NCI-H2107 treated with DMSO at 0.1 percent for 48 hours (cell line): ENCODE data around the gene VEGFB.

Experiments used
- DNase-seq: peaks from one replicate; lab custom pipeline; 2025; ENCODE audit not compliant: unreplicated experiment; lab: John Stamatoyannopoulos, UW

Gene VEGFB

GRCh38 chr11:64210301-64211020 lies 23.9 kb upstream of the VEGFB start:
- no peak for DNase-seq

- DNase-seq = no peak
Observed at GRCh38 chr11:64211181-64211872, 23.1 kb upstream of the VEGFB start.

DNA sequence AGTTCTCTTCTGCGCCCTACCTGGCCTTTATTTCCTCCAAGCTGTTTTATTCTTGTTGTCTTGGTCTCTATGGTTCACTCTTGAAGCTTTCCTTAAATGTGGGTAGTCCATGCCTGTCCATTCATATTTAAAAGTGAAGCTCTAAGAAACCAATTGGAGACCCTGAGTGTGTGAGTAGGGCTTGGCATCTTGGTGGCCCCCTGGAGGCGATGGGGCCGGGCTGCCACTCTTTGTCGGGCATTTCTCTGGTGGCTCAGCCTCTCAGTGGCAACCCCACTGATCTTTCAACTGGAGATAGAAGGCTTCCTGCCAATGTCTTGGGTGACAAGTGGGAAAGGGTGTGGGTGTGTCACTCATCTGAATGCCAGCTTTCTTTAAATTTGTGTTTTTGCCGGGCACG lies 17.5 kb upstream of the VEGFB start:
- DNase-seq = no peak

DNA sequence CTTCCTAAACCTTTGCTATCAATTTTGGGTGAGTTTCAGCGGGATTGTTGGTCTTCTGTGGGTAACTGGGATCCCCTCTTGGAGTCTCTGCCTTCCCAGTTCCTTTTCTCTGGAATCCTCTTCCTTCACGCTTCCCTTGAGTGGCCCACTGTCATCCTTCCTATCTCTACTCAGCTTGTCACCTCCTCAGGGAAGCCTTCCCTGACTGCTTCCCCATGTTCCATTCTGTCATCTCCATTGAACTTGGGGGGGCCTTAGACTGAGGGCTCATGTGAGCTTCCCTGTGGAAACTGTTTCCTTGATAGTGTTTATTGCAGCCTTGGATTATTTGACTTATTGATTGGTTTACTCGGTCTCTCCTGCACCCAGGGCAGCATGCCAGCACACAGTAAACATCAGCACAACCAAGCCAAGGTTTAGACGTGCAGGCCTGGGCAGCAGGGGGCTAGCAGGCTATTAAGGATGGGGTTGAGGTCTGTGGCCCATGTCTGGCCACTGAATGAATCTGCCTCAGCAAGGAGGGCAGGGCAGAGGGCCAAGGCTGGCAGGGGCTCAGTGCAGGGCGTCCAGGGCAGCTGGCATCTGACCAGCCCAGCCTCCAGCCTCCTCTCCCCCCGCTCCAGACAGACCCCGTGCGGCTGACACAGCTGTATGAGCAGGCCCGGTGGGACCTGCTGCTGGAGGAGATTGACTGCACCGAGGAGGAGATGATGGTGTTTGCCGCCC lies 15.6 kb upstream of the VEGFB start:
- no peak for DNase-seq

DNA sequence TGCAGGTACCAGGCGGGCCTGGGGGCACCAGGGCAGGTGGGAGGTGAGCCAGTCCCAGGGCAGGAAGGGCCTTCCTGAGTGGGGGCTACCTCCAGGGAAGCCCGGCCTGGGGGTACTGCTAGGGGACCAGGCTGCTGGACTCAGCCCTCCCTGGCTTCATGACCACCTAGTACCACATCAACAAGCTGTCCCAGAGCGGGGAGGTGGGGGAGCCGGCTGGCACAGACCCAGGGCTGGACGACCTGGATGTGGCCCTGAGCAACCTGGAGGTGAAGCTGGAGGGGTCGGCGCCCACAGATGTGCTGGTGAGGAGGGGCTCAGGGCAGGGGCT lies 15.1 kb upstream of the VEGFB start:
- no peak for DNase-seq

GRCh38 chr11:64219755-64220154 lies 14.6 kb upstream of the VEGFB start:
- no peak for DNase-seq

DNA sequence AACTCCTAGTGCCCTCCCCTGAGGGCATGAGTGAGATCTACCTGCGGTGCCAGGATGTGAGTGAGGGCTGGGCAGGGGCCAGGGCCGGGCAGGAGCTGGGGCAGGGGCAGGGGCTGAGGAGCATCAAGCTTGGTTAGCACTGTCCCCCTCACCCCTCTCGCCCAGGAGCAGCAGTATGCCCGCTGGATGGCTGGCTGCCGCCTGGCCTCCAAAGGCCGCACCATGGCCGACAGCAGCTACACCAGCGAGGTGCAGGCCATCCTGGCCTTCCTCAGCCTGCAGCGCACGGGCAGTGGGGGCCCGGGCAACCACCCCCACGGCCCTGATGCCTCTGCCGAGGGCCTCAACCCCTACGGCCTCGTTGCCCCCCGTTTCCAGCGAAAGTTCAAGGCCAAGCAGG lies 14.1 kb upstream of the VEGFB start:
- no peak for DNase-seq

- DNase-seq = no peak
Observed at GRCh38 chr11:64220798-64221197, 13.6 kb upstream of the VEGFB start.

DNA sequence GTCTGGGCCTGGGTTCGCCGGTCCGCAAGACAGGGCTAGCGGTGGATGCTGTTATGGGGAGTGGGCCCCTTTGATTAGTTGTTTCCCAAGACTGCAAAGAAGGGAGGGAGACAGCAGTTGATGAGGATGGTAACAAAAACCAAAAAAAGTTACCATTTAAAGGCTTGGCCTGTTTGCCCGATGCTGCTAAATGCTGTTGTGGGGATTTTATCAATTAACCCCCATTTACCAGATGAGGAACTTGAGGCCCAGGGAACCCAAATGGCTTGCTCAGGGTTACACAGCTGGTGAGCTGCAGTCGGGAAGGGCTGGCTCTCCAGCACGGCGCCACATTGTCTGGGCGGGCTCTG lies 11.8 kb upstream of the VEGFB start:
- DNase-seq = no peak

DNA sequence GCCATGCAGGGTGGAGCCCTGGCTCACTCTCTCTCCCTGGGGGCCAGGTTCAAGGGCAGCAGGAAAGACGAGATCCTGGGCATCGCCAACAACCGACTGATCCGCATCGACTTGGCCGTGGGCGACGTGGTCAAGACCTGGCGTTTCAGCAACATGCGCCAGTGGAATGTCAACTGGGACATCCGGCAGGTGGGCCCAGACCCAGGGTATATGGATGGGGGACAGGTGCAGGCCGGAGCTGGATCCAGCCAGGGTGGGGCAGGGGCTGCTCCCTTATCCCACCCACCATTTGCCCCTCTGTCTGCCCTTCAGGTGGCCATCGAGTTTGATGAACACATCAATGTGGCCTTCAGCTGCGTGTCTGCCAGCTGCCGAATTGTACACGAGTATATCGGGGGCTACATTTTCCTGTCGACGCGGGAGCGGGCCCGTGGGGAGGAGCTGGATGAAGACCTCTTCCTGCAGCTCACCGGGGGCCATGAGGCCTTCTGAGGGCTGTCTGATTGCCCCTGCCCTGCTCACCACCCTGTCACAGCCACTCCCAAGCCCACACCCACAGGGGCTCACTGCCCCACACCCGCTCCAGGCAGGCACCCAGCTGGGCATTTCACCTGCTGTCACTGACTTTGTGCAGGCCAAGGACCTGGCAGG lies 11.3 kb upstream of the VEGFB start:
- no peak for DNase-seq

GRCh38 chr11:64224151-64224890 lies 10.1 kb upstream of the VEGFB start:
- no peak for DNase-seq

DNA sequence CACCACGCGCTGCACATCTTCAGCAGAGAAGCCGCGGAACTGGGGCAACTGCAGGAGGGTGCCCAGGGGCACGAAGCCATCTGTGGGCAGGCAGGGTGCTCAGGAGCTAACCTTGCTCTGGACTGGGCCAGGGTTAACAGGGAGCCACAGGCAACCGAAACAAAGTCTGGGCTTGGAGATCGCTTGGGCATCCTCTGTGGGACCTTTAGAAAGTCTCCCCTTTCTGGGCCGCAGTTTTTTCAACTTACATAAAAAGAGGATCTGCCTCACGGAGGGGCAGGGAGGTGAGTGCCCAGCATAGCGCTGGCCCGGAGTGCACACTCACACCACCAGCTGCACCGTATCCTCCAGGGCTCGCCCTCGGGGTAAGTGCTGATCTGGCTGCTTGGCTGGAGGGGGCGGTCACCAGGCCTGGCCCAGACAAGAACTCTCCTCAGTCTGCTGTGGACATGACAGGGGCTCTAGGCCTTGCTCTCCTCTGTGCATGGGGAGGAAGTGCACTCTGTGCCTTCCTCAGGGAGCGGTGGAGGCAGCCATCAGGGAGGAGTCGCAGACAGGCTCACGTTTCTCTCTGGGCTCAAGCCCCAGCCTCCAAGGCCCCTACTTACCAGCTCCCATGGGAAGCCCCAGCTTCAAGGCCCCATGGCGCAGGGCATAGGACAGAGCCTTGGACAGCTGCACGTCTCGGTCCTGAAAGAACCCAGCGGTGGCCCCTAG lies 9.3 kb upstream of the VEGFB start:
- DNase-seq = no peak

GRCh38 chr11:64225608-64226506 lies 8.5 kb upstream of the VEGFB start, which contains the start of the genes NUDT22 and TRPT1:
Gene NUDT22 (plus strand): TSS chr11:64226274. CDS start chr11:64226653, 379 bp downstream.
Gene TRPT1 (minus strand): TSS chr11:64226186. CDS start chr11:64225860, 326 bp downstream.
- peak; percentile 62 for DNase-seq

- DNase-seq = no peak
Observed at GRCh38 chr11:64226507-64227051, 7.8 kb upstream of the VEGFB start.

- DNase-seq = no peak
Observed at GRCh38 chr11:64227405-64227956, 6.9 kb upstream of the VEGFB start.

DNA sequence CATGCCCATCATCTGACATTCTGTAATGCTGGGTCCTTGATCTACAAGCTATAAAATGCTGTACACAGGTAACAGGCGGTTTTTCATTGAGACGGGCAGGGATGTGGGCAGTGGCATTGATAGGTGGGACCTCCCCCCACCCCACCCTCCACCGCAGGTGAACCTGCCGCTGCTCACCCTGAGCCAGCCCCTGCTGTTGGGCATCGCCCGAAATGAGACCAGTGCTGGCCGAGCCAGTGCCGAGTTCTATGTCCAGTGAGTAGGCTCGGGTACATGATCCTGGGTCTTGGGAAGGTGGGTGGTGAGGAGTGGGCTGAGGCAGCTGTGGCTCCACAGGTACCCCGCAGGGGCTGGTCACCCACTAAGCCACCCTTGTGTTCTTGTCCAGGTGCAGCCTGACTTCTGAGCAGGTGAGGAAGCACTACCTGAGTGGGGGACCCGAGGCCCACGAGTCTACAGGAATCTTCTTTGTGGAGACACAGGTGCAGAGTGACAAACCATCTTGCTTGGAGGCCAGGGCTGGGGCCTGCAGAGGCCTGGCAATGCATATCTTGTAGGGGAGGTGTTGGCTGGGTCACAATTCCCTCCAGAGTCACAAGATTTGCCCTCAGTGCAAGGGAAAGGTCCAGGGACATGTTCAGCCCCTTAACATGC lies 5.2 kb upstream of the VEGFB start:
- no peak for DNase-seq

DNA sequence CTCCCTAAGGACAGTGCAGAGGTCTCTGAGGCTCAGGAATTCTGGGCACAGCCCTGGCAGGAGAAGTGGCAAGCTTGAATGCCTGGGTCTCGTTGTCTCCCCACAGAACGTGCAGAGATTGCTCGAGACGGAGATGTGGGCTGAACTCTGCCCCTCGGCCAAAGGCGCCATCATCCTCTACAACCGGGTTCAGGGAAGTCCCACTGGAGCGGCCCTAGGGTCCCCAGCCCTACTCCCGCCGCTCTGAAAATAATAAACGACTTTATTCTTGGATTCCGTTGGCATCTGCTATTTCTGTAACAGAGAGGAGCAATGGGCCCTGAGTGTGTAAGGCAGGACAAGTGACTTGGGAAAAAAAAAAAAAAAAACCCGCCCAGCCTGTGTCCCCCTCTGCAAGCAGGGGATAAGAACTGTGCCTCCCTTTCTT lies 4.6 kb upstream of the VEGFB start:
- no peak for DNase-seq
